NCI-H226 (cell line): ENCODE results near the gene ERLIN1.

ENCODE experiments used
- DNase-seq: peaks from one replicate; pipeline ENCODE4 v3.0.0-alpha.2; 2015

Gene ERLIN1

DNA sequence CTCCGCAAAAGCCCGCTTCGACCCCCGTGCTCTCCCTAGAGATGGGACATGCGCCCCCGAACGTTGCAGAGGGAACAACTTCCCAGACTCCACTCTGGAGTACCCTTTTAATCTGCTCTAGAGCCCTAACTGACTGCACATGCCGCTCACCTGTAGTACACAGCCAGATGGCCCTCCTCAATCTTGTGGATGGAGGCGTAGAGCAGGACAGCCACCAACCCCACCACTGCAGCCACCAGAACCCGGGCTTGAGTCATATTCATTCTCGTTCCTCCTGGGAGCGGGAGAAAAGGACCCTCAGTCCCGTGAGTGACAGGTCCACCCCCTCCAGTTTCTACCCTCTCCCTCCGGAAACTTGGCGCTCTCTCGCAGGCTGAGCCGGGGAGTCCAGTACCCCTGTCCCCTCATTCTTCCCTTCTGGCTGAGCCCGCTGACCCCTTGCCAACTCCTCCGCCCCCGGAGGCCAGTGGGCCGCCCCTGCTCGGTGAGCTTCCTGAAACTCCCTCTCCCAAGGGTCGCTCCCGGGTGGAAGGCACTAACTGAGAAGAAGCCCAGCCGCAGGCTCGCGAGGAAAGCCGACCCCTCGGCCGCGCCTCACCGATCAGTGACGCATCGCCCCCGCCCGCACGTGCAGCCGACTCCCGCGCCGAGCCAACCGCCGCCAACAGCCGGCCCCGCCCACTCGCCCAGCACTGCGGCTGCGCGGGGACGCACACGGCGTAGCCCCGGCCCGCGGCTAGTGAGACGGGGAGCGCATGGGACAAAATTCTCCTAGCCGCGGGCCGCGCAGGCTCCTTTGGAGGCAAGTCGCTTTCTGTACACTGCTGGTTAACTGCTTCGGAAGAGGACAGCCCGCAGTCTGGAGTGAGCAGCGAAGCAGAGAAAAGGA is at the start of gene ERLIN1:
Gene ERLIN1, minus strand, starts transcription at position 666 of the 889 bp plus-strand sequence. Its CDS starts 403 bp downstream, at position 263.
- peak; percentile 88 for DNase-seq

- no peak for DNase-seq
These were observed 46.3 kb upstream of the ERLIN1 start for GRCh38 chr10:100232101-100232500.

GRCh38 chr10:100229819-100230422 is 44.1 kb upstream of the ERLIN1 start:
- DNase-seq, result no peak

DNA sequence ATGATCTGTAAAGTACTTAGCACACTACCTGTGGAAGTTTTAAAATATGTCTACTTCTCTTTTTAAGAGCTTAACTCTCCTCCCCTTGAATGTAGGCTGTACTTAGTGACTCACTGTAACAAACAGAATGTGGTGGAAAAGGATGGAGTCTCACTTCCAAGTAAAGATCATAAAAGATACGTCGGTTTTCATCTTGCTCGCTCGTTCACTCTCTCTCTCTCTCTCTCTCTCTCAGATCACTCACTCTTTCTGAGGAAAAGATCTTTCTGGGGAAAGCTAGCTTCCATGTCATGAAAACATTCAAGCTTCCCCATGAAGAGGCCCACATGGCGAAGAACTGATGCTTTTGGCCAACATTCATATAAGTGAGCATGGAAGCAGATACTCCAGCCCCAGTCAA is 38.0 kb upstream of the ERLIN1 start:
- no peak for DNase-seq

DNA sequence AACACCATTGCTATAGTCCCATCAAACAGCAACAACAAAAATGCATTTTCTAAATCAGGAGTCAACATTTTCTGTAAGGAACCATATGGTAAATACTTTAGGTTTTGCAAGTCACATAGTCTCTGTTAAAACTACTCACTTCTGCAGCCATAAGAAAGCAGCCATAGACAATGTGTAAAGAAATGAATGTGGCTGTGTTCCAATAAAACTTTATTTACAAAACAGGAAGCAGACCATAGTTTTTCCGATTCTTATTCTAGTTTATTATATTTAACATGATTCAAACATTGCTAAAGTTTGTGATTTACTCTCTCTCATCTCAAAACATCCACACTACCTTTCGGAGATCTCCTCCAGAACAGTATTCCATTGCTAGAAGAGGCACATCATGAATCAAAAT is 36.7 kb upstream of the ERLIN1 start:
- DNase-seq, result no peak

DNA sequence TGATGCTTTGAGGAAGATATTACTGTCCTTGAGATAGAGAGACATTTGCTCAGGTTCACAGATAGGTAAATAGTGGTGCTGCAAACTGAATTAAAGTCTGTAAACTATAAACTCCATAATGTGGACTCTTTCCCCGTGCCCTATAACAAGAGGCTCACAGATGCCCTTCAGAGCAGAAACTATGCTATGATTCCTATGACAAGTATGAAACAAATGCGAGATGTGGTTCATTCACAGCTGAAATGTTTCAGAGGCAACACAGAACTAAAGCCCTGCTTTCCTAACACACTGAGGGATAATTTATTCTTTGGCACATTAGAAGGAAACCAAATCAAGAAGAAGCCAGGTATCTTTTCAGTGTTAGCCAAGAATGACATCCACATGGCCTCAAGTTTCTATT is 30.2 kb upstream of the ERLIN1 start:
- DNase-seq, result no peak

DNA sequence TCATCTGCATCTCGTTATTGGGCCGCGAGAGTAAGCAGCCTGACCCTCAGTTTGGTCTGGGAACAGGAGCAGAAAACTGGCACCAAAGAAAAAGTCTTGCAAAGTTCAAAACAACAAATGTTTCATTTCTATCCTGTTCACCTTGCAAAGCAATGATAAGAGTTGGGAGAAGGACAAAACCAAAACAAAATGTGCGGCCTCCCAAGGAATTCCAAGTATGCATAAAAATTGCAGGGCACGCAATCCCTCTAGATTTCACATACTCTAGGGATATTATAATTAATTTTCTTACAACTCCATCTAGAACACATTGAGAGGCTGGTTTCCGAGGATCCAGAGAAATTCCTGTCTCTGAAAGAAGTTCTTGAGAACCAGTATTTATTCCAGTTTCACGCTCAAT is 23.5 kb upstream of the ERLIN1 start:
- peak; percentile 48 for DNase-seq

GRCh38 chr10:100208276-100208675 is 22.4 kb upstream of the ERLIN1 start:
- DNase-seq, result no peak

GRCh38 chr10:100204370-100204769 is 18.5 kb upstream of the ERLIN1 start:
- no peak for DNase-seq

- no peak for DNase-seq
These were observed 15.7 kb upstream of the ERLIN1 start for GRCh38 chr10:100201549-100201948.

- DNase-seq, result no peak
These were observed 8.9 kb upstream of the ERLIN1 start for GRCh38 chr10:100194711-100195110.

GRCh38 chr10:100192350-100192749 is 6.5 kb upstream of the ERLIN1 start:
- DNase-seq, result no peak

DNA sequence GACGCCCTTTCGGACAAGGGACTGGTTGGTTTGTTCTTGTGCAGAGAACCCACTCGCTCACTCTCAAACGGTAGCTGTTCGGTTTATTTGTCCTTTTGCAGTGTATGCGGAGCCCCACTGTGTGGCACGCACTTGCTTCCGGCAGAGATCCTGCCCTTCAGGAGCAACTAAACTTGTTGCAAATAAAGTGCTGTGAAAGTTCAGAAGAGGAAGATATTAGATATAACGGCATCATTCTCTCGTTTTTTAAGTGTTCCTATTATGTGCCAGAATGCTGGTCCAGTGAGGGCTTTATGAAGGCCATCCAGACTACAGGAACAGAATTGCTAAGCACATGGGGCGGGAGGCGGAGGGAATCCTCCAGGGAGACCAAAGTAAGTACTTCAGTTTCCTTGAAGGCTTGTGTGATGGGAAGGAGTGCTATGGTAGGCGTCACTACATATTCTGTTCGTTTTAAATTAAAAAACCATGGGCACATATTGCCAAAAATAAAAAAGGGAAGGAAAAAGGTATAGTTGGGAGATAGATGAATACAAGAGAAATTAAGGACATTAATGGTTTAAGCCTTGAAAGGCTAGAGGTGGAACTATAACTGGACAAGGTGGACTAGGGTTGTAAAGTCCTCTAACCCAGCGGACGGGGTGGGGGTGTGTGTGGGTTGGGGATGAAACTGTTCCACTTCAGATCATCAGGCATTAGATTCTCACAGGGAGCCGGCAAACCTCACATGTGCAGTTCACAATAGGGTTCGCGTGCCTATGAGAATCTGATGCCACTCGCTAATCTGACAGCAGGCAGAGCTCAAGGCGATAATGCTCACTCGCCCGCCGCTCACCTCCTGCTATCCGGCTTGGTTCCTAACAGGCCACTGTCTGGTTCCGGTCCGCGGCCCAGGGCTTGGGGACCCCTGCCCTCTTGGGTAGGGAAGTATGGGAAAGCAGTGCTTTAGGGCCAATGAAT is 704 bp upstream of the ERLIN1 start:
- peak; percentile 6 for DNase-seq

- no peak for DNase-seq
These were observed 989 bp downstream of the ERLIN1 start for GRCh38 chr10:100184840-100185239.

GRCh38 chr10:100184426-100184825 is 1.4 kb downstream of the ERLIN1 start:
- no peak for DNase-seq

GRCh38 chr10:100183481-100183880 is 2.3 kb downstream of the ERLIN1 start:
- DNase-seq, result no peak

GRCh38 chr10:100182908-100183307 is 2.9 kb downstream of the ERLIN1 start:
- DNase-seq, result no peak

DNA sequence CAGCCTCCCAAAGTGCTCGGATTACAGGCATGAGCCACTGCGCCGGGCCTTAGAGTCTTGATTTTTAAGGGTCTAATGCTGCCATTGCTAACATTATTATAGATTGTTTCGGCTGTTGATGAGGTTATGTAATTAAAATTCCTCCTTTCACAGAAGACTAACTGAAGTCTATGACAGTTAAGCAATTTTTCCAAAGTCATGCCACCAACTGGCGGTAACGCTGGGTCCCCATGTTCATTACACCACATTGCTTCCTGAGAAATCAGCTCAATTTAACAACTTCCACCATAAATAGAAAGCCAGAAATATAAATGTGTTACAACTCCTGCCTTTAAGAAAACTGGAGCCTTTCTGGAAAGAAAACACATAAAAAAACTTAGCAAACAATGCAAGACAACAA is 3.5 kb downstream of the ERLIN1 start:
- no peak for DNase-seq

DNA sequence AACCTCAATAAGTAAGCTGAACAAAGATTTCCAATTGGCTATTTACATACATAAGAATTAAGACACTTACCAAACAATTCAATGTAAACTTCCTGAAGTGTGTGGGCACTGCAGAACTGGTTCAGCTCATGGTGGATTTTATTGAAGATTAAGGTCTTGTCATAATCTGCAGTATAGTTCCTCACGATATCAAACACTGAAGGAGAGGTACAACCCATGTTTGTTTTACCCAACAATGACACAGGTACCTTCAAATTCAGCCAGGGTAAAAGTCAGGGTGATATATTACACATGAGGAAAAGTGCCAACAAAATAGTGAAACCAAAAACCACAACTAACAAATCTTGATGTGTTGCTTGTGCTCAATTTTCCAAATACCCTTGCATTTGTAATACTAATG is 10.0 kb downstream of the ERLIN1 start:
- no peak for DNase-seq

DNA sequence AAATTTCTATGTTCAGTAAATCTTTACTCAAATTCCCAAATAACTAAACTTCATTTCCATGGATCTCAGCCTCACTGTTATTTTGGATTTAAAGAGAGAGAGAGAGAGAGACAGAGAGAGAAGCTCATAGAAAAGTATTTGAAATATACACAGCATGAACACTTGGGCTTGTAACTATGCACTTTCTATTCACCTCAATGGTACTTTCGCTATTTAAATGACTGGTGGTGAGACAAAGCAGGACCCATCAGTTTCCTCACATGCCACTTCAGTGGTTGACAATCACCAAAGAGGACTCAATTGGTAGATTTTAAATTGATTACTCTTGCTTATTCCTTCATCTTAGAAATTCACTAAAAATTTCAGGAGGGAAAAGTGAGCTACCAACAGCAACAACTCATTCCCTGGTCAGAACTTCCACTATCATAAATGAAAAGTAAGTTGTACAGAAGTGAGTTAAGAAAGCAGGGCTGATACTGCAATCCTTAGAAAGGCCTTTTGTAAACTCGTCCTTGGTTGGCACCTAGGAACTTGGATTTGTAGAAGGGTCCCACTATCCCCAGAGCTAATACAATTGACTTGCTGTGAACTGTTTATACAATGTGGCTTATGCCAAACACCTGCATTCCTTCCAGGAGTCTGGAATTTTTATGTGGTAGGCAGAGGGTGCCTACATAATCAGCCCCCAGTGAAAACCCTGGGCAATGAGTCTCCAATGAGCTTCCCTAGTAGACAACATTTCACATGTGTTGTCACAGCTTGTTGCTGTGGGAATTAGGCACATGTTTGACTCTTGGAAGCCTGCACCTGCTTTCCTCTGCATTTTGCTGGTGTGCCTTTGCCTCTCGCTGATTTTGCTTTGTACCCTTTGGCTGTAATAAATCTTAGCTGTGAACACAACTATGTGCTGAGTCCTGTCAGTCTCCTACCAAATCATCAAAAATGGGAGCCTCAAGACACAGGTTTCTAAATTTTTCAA is 10.8 kb downstream of the ERLIN1 start:
- DNase-seq, result no peak

GRCh38 chr10:100173035-100173434 is 12.8 kb downstream of the ERLIN1 start:
- no peak for DNase-seq

DNA sequence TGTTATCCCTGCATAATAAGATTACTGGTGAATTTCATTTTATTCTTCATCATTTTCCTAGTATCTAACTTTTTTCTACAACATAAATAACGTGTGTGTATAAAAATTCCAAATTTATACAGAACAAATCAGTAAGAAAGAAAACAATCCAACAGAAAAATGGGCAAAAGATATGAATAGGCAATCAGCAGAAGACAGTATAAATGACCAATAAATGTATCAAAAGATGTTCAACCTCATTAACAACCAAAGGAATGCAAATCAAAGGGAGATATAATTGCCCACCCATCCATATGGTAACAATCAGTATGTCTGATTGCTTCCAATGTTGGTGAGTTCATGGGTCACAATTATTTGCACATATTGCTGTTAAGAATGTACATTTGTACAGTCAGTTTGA is 13.5 kb downstream of the ERLIN1 start:
- DNase-seq, result no peak
